H1 (cell line): ENCODE data around the gene OR2J1.

Source experiments
- BACH1 ChIP-seq: IDR thresholded peaks from 2 replicates; pipeline ENCODE4 v1.6.1; 2012; ENCODE audit warnings: low read length, improper control_type of control experiment
- BCL11A ChIP-seq, 2 experiments: IDR thresholded peaks; one replicate each; pipeline ENCODE4 v1.6.1; 2011; ENCODE audit warnings: low read depth in 2 of 2, low read length in 2 of 2, mild to moderate bottlenecking in 2 of 2
- E2F6 ChIP-seq: IDR thresholded peaks from 2 replicates; pipeline ENCODE4 v1.6.1; 2012; ENCODE audit warnings: inconsistent platforms
- EP300 ChIP-seq, 2 experiments: IDR thresholded peaks; 1 replicate in 1 of 2; 2 replicates in 1 of 2; pipeline ENCODE4 v1.6.1; 2011 to 2012; ENCODE audit warnings: low read depth in 2 of 2, low read length in 2 of 2, mild to moderate bottlenecking in 2 of 2, borderline replicate concordance in 1 of 2, inconsistent platforms in 1 of 2, moderate library complexity in 1 of 2
- GABPA ChIP-seq: IDR thresholded peaks from 2 replicates; pipeline ENCODE4 v1.6.1; 2011; ENCODE audit warnings: mild to moderate bottlenecking, low read length, moderate library complexity, borderline replicate concordance; ENCODE audit not compliant: insufficient read depth
- HDAC6 ChIP-seq: IDR thresholded peaks from one replicate; pipeline ENCODE4 v1.7.1; 2012; ENCODE audit warnings: low read depth, mild to moderate bottlenecking, inconsistent platforms, low read length, moderate library complexity
- POLR2A ChIP-seq, 2 experiments: IDR thresholded peaks; 1 replicate in 1 of 2; 2 replicates in 1 of 2; pipeline ENCODE4 v1.6.1; 2011; ENCODE audit warnings: low read depth in 2 of 2, low read length in 2 of 2, mild to moderate bottlenecking in 2 of 2; ENCODE audit errors: control extremely low read depth in 1 of 2
- RAD21 ChIP-seq, 2 experiments: IDR thresholded peaks in 1 of 2; conservative IDR thresholded peaks in 1 of 2; 2 replicates each; pipeline ENCODE4 v1.6.1; 2011; ENCODE audit warnings: low read depth in 2 of 2, low read length in 2 of 2, improper control_type of control experiment in 1 of 2, inconsistent platforms in 1 of 2, mild to moderate bottlenecking in 1 of 2, moderate library complexity in 1 of 2
- SAP30 ChIP-seq: fragments of 300-600 bp; sonication (generic); IDR thresholded peaks from 2 replicates; pipeline ENCODE4 v1.7.1; 2012; ENCODE audit warnings: low read length, moderate library complexity, mild to moderate bottlenecking, inconsistent platforms; ENCODE audit not compliant: insufficient read depth, insufficient replicate concordance
- SP1 ChIP-seq: IDR thresholded peaks from 2 replicates; pipeline ENCODE4 v1.6.1; 2011; ENCODE audit warnings: low read depth, low read length
- TF ChIP-seq, protein P1 (sequence below), 3 experiments: IDR thresholded peaks; 1 replicate in 2 of 3; 2 replicates in 1 of 3; pipeline versions ENCODE4 v1.5.1 to v1.6.1; 2011; ENCODE audit warnings: low read length in 3 of 3, mild to moderate bottlenecking in 3 of 3, inconsistent platforms in 2 of 3, low read depth in 1 of 3, moderate library complexity in 1 of 3; ENCODE audit not compliant: insufficient read depth in 1 of 3; ENCODE audit errors: control extremely low read depth in 1 of 3

DNA sequence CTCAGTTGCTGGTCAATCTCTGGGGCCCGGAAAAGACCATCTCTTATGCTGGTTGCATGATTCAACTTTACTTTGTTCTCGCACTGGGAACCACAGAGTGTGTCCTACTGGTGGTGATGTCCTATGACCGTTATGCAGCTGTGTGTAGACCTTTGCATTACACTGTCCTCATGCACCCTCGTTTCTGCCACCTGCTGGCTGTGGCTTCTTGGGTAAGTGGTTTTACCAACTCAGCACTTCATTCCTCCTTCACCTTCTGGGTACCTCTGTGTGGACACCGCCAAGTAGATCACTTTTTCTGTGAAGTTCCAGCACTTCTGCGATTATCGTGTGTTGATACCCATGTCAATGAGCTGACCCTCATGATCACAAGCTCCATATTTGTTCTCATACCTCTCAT lies 12.8 kb downstream of the OR2J1 start:
- TF ChIP-seq EP300 (IDR thresholded peaks at IDR 0.05; ENCODE audit: borderline replicate concordance in 1 of 2, low read depth in 2 of 2, low read length in 2 of 2), result no peak
- TF ChIP-seq, protein P1, sequence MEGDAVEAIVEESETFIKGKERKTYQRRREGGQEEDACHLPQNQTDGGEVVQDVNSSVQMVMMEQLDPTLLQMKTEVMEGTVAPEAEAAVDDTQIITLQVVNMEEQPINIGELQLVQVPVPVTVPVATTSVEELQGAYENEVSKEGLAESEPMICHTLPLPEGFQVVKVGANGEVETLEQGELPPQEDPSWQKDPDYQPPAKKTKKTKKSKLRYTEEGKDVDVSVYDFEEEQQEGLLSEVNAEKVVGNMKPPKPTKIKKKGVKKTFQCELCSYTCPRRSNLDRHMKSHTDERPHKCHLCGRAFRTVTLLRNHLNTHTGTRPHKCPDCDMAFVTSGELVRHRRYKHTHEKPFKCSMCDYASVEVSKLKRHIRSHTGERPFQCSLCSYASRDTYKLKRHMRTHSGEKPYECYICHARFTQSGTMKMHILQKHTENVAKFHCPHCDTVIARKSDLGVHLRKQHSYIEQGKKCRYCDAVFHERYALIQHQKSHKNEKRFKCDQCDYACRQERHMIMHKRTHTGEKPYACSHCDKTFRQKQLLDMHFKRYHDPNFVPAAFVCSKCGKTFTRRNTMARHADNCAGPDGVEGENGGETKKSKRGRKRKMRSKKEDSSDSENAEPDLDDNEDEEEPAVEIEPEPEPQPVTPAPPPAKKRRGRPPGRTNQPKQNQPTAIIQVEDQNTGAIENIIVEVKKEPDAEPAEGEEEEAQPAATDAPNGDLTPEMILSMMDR (IDR thresholded peaks at IDR 0.05; ENCODE audit: control extremely low read depth in 1 of 3, insufficient read depth in 1 of 3, low read depth in 1 of 3, low read length in 3 of 3), result peak in 2 of 3 experiments; percentile 14 to 18; a peak in 2 of 4 replicates
- TF ChIP-seq POLR2A (IDR thresholded peaks at IDR 0.05; ENCODE audit: control extremely low read depth in 1 of 2, low read depth in 2 of 2, low read length in 2 of 2), result no peak
- no peak for TF ChIP-seq E2F6
- no peak for TF ChIP-seq SP1
- TF ChIP-seq RAD21 (IDR thresholded peaks at IDR 0.05 in 1 of 2, conservative IDR thresholded peaks at IDR 0.05 in 1 of 2; ENCODE audit: low read depth in 2 of 2, low read length in 2 of 2), result peak in 1 of 2 experiments; percentile 3; a peak in 1 of 4 replicates
- no peak for TF ChIP-seq SAP30
- no peak for TF ChIP-seq BACH1
- no peak for TF ChIP-seq HDAC6
- TF ChIP-seq GABPA, result no peak
- no peak for TF ChIP-seq BCL11A (IDR thresholded peaks at IDR 0.05; ENCODE audit: low read depth in 2 of 2, low read length in 2 of 2)
